ENCODE measurements around the gene FANCM. TPM values are rescaled to one million over a fixed set of nuclear protein-coding genes. Genes with fewer than 3 reads are reported as not detected.
"Not testable (repeated sequence)": the region's sequence is repeated elsewhere in the genome, so short reads cannot be mapped to it uniquely, and the experiment has no call there.

Gene FANCM
- total RNA-seq, 3 donors from 2014 or later, result 8.2 to 17.4 (median 8.5) TPM

DNA sequence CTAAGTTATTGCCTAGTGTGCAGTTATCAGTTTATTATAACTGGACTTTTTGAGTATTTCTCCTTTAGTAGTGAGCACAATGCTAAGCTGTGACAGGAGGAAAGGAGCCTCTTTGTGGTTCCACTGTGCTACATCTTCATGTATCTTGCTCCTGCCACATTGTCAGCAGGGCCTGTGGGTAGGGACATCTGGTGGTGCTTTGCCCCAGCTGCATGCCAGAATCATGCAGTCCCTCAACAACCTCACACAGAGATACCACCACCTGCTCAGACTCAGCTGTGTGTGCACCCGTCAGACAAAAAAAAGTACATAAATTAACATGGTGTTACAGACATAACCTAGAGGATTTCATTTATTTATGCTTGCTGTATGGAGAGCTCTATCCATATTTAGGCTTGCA lies 66.2 kb downstream of the FANCM start:
- Histone ChIP-seq H3K4me1 (no peaks in the 10 kb centered on the region), H3K27me3 (no peaks in the 10 kb centered on the region), H3K9me3 (no peaks in the 10 kb centered on the region), H3K27ac (no peak overlapping the region), H3K4me3 (no peak overlapping the region), H3K36me3 (no peaks in the 10 kb centered on the region)
- intact Hi-C loops (cut with DNase I; ENCODE audit: low total_unique reads), result no loop called here
- no peak for TF ChIP-seq CTCF (IDR thresholded peaks at IDR 0.05)
- no peak for TF ChIP-seq POLR2AphosphoS5 (IDR thresholded peaks at IDR 0.05)
- TF ChIP-seq POLR2A (IDR thresholded peaks at IDR 0.05), result no peak
- DNase-seq (ENCODE audit: low spot score in 2 of 2), result no peak

- H3K36me3 ChIP-seq, result no peaks in the 10 kb centered on the region
- H3K27ac ChIP-seq, result no peak overlapping the region
- no peaks in the 10 kb centered on the region for H3K27me3 ChIP-seq
- H3K4me3 ChIP-seq, result no peak overlapping the region
- intact Hi-C loops (cut with DNase I; ENCODE audit: low total_unique reads), result no loop called here
- DNase-seq (ENCODE audit: low spot score in 2 of 2), result no peak
- no peaks in the 10 kb centered on the region for H3K4me1 ChIP-seq
- TF ChIP-seq POLR2A (IDR thresholded peaks at IDR 0.05) (no peak), POLR2AphosphoS5 (IDR thresholded peaks at IDR 0.05) (no peak), CTCF (IDR thresholded peaks at IDR 0.05) (no peak)
- no peaks in the 10 kb centered on the region for H3K9me3 ChIP-seq
Measured at GRCh38 chr14:45204241-45204640, 68.5 kb downstream of the FANCM start.

DNA sequence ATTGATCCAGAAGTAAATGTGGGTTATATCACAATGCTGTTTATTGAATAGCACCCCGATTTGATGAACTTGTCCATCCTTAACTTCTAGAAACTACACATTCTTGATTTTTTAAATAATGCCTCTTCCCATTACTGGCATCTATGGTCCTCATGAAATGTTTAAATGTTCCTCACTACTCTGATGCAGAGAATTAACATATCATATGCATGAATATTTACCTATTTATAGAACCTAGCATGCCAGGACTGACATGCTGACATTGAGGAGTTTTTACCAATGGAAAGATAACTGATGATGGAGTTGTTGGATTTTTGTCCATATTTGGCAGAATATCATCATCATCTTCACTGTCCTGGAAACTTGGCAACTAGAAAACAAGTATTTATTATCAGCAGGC lies 74.4 kb downstream of the FANCM start:
- DNase-seq (ENCODE audit: low spot score in 2 of 2), result no peak
- intact Hi-C loops (cut with DNase I; ENCODE audit: low total_unique reads), result no loop called here
- Histone ChIP-seq H3K4me3 (no peak overlapping the region), H3K9me3 (no peaks in the 10 kb centered on the region), H3K36me3 (no peaks in the 10 kb centered on the region), H3K27ac (no peak overlapping the region), H3K4me1 (no peaks in the 10 kb centered on the region), H3K27me3 (no peaks in the 10 kb centered on the region)
- no peak for TF ChIP-seq CTCF (IDR thresholded peaks at IDR 0.05)
- no peak for TF ChIP-seq POLR2AphosphoS5 (IDR thresholded peaks at IDR 0.05)
- no peak for TF ChIP-seq POLR2A (IDR thresholded peaks at IDR 0.05)

DNA sequence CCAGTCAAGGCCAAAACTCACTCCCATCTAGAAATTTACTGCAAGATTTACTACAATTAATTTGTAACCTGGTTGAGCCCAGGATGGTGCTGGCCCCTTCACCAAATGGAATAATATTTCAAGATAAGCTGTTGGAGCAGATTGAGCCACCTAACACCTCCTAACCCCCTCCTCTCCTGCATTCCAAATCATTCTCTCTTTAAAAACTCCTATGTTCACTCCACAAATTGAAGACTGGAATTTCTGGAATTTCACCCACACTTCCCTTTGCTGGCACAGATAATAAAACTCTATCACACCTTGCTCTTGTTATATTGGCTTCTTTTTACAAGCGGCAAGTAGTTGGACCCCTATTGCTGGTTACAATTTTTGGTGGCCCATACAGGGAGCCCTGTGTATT lies 75.6 kb downstream of the FANCM start:
- intact Hi-C loops (cut with DNase I; ENCODE audit: low total_unique reads), result no loop called here
- no peaks in the 10 kb centered on the region for H3K4me1 ChIP-seq
- TF ChIP-seq POLR2AphosphoS5 (IDR thresholded peaks at IDR 0.05) (no peak), POLR2A (IDR thresholded peaks at IDR 0.05) (no peak), CTCF (IDR thresholded peaks at IDR 0.05) (no peak)
- DNase-seq (ENCODE audit: low spot score in 2 of 2), result no peak
- no peak overlapping the region for H3K4me3 ChIP-seq
- no peak overlapping the region for H3K27ac ChIP-seq
- no peaks in the 10 kb centered on the region for H3K27me3 ChIP-seq
- no peaks in the 10 kb centered on the region for H3K36me3 ChIP-seq
- no peaks in the 10 kb centered on the region for H3K9me3 ChIP-seq

DNA sequence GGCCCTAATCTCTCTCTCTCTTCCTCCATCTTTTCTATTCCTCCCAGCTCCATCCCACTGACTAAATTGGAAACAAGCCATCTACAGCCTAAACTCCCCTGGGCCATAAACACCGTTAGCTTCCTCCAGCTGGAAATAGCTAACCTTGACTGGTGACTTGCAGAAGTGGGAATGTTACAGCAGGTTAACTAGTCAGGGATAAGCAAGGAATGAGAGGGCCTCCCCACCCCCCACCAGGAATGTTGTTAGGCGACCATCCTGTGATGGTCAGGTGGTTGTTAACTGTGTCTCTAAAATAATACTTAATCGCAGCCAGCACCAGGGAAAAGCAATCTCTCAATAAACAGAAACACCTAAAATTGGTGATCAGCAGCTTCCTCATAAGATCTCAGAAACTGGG lies 76.5 kb downstream of the FANCM start:
- no peaks in the 10 kb centered on the region for H3K27me3 ChIP-seq
- H3K4me1 ChIP-seq, result no peaks in the 10 kb centered on the region
- no peaks in the 10 kb centered on the region for H3K36me3 ChIP-seq
- no peak for DNase-seq (ENCODE audit: low spot score in 2 of 2)
- H3K4me3 ChIP-seq, result no peak overlapping the region
- TF ChIP-seq POLR2AphosphoS5 (IDR thresholded peaks at IDR 0.05) (no peak), CTCF (IDR thresholded peaks at IDR 0.05) (no peak), POLR2A (IDR thresholded peaks at IDR 0.05) (no peak)
- H3K9me3 ChIP-seq, result no peaks in the 10 kb centered on the region
- no peak overlapping the region for H3K27ac ChIP-seq
- intact Hi-C loops (cut with DNase I; ENCODE audit: low total_unique reads), result no loop called here

- not testable (repeated sequence) for H3K4me1 ChIP-seq
Measured at GRCh38 chr14:45213716-45214115, 78.0 kb downstream of the FANCM start.

DNA sequence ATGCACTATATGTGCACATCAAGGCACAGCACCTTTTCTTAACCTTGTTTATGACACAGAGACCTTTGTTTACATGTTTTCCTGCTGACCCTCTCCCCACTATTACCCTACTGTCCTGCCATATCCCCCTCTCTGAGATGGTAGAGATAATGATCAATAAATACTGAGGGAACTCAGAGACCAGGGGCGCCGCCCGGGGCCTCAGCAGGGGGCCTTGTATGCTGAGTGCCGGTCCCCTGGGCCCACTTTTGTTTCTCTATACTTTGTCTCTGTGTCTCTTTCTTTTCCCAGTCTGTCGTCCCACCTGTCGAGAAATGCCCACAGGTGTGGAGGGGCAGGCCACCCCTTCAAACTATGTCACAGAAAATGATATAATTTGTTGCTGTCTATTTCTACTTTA lies 78.6 kb downstream of the FANCM start:
- H3K27ac ChIP-seq; H3K4me1 ChIP-seq; DNase-seq (ENCODE audit: low spot score in 2 of 2); H3K36me3 ChIP-seq; intact Hi-C loops (cut with DNase I; ENCODE audit: low total_unique reads); H3K27me3 ChIP-seq; H3K4me3 ChIP-seq; H3K9me3 ChIP-seq: not testable (repeated sequence)

More at GRCh38 chr14:45213716-45214115, 78.0 kb downstream of the FANCM start:
- DNase-seq (ENCODE audit: low spot score in 2 of 2); H3K4me3 ChIP-seq; H3K9me3 ChIP-seq; H3K27ac ChIP-seq; H3K27me3 ChIP-seq; intact Hi-C loops (cut with DNase I; ENCODE audit: low total_unique reads); H3K36me3 ChIP-seq: not testable (repeated sequence)

Measured in breast epithelium (tissue), 4 donors.